Amniotic stem cell (primary cell): Measurements from ENCODE around the gene OLAH.
"Not testable (repeated sequence)": the region's sequence is repeated elsewhere in the genome, so short reads cannot be mapped to it uniquely, and the experiment has no call there.

Source experiments
- DNase-seq: peaks from one replicate; lab custom pipeline; 2025; lab: John Stamatoyannopoulos, UW

OLAH gene

GRCh38 chr10:15043674-15044073, at the start of gene OLAH:
TSS of gene OLAH (plus strand) at chr10:15043943. CDS start at chr10:15047289, 3,346 bp downstream.
- no peak for DNase-seq

- DNase-seq, result no peak
Measured at GRCh38 chr10:14995964-14996565, 47.7 kb upstream of the OLAH start.

- DNase-seq, result not testable (repeated sequence)
Measured at GRCh38 chr10:15013530-15013929, 30.2 kb upstream of the OLAH start.

GRCh38 chr10:15015451-15015850, 28.3 kb upstream of the OLAH start:
- DNase-seq, result no peak

- DNase-seq, result not testable (repeated sequence)
Measured at GRCh38 chr10:15020966-15021365, 22.8 kb upstream of the OLAH start.

GRCh38 chr10:15023079-15023478, 20.7 kb upstream of the OLAH start:
- DNase-seq, result not testable (repeated sequence)

- not testable (repeated sequence) for DNase-seq
Measured at GRCh38 chr10:15024017-15025004, 19.4 kb upstream of the OLAH start.

- DNase-seq, result not testable (repeated sequence)
Measured at GRCh38 chr10:15025040-15025439, 18.7 kb upstream of the OLAH start.

GRCh38 chr10:15027741-15028140, 16.0 kb upstream of the OLAH start:
- no peak for DNase-seq

- no peak for DNase-seq
Measured at GRCh38 chr10:15035385-15036301, 8.1 kb upstream of the OLAH start.

GRCh38 chr10:15037691-15038090, 6.1 kb upstream of the OLAH start:
- no peak for DNase-seq

GRCh38 chr10:15038416-15038815, 5.3 kb upstream of the OLAH start:
- no peak for DNase-seq

- DNase-seq, result no peak
Measured at GRCh38 chr10:15045380-15045779, 1.6 kb downstream of the OLAH start.

- no peak for DNase-seq
Measured at GRCh38 chr10:15046626-15047025, 2.9 kb downstream of the OLAH start.

GRCh38 chr10:15049533-15049932, 5.8 kb downstream of the OLAH start:
- DNase-seq, result no peak

GRCh38 chr10:15052121-15052520, 8.4 kb downstream of the OLAH start:
- DNase-seq, result no peak

- no peak for DNase-seq
Measured at GRCh38 chr10:15053061-15053460, 9.3 kb downstream of the OLAH start.

GRCh38 chr10:15058689-15059088, 14.9 kb downstream of the OLAH start:
- no peak for DNase-seq

- no peak for DNase-seq
Measured at GRCh38 chr10:15059914-15060313, 16.2 kb downstream of the OLAH start.

- DNase-seq, result no peak
Measured at GRCh38 chr10:15060638-15061037, 16.9 kb downstream of the OLAH start.

GRCh38 chr10:15067154-15067553, 23.4 kb downstream of the OLAH start:
- DNase-seq, result no peak

- DNase-seq, result peak; percentile 17
Measured at GRCh38 chr10:15068802-15069201, 25.1 kb downstream of the OLAH start.
